ENCODE data around the gene SPAAR.
A peak's percentile ranks its signal among the peaks of the same experiment; 100 is the strongest.
"Not testable (repeated sequence)": the region's sequence is repeated elsewhere in the genome, so short reads cannot be mapped to it uniquely, and the experiment has no call there.

The SPAAR gene, protein sequence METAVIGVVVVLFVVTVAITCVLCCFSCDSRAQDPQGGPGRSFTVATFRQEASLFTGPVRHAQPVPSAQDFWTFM

DNA sequence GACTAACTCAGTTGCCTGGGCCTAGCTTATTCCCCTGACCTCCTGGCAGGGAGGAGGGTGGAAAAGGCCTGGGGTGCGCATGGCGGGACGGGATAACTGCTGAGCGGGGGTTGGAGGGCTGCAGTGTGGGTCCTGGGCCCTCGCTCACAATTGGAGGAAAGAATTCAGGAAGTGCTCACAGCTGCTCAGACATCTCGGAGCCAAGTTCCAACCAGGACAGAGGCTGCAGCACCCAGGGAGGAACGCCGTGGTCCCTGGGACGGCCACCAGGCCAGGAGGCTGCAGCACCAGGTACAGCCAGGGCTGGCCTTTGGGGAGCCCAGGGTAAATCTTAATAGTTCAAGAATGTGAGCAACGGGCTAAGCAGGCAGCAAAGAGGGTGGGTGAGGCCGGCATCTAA, at the start of gene SPAAR:
Gene SPAAR, plus strand, starts transcription at position 217 of the 400 bp plus-strand sequence. CDS start 974 bp downstream, outside the sequence.
- TF ChIP-seq POLR2A (IDR thresholded peaks at IDR 0.05; ENCODE audit: low read depth, low read length): no peak
- FAIRE-seq (no peak), DNase-seq (ENCODE audit: insufficient read length, low spot score) (no peak)

DNA sequence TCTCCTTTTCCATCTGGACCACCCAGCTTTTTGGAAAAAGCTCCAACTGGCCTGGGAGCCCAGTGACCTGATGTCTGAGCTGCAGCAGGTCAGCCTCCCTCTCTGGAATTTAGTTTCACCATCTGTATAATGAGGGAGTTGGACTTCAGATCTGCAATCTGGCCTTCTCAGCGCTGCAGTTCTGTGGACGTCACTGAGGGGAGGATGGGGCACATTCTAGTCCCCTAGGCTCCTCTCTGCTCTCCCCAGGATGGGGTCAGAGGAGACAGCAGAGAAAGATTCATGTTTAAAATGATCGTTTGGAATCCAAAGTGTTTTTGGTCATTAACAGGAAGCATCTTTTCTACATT, 49.3 kb upstream of the SPAAR start:
- no peak for DNase-seq (ENCODE audit: insufficient read length, low spot score)
- no peak for FAIRE-seq
- TF ChIP-seq POLR2A (IDR thresholded peaks at IDR 0.05; ENCODE audit: low read depth, low read length): no peak

DNA sequence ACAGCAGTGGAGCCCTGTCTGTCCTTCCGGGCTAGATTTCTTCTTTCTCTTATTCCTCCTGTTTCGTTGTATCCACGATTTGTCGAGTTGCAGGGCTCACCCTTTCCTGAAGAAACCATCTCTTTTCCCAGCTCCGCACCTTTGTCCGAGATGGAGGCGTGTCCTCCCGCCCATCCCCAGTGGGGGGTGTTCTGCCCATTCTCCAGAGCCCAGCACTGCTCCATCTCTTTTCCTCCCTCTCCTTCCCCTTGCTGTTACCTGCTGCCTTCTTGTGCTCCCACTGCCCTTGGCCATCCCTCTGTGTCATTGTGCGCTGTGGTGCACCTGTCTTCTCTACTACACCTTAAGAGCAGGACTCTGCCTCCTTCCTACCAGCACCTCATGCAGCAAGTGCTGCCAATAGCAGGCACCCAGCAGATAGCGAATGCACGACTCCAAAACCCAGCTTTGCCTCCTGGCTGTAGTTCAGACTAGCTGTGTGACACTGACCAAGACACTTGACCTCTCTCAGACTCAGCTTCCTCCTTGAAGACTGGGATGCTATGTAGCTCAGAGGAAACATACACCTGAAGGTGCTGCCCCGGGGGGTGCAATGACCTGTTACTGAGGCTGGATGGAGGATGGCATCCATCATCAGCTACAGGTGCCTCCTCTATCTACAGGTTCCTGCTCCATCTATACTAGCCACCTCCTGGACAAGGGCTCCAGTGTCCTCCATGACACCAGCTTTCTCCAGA, 48.0 kb upstream of the SPAAR start:
- no peak for FAIRE-seq
- no peak for DNase-seq (ENCODE audit: insufficient read length, low spot score)
- TF ChIP-seq POLR2A (IDR thresholded peaks at IDR 0.05; ENCODE audit: low read depth, low read length): no peak

DNA sequence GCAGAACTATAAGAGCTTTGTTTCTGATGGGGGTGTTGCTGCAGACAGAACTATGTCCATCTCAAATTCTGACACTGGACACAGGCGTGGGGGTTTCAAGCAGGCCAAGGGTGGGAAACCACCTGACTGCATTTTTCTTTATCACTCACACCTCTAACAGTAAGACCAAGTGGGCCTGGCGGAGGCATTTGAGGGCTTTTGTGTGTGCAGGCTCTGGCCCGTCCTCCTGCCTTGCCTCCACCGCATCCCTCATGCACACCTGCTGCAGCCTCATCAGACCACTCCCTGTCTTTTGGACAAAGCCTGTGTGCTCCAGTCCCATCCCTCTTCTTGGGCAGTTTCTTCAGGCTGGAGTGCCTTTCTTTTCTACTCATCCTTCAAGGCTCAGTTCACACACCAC, 47.0 kb upstream of the SPAAR start:
- FAIRE-seq (no peak), DNase-seq (ENCODE audit: insufficient read length, low spot score) (no peak)
- TF ChIP-seq POLR2A (IDR thresholded peaks at IDR 0.05; ENCODE audit: low read depth, low read length): no peak

DNA sequence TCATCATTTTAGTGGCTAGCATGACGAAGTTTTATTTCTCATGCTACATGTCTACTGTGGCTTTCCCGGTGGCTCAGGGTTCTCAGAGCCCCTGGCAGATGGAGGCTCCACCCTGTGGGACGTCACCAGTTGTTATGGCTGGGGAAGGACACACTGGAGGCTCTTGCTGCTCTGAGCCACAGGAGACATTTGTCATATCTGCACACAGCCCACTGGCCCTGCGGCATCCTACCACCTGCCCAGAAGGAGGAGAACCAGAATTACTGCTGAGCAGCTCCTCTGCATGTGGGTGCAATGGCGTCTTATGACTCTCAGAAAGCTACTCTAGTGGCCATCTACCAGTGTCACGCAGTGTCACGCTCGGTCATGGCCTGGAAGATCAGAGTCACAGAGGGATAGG, 45.7 kb upstream of the SPAAR start:
- no peak for DNase-seq (ENCODE audit: insufficient read length, low spot score)
- no peak for TF ChIP-seq POLR2A (IDR thresholded peaks at IDR 0.05; ENCODE audit: low read depth, low read length)
- no peak for FAIRE-seq

DNA sequence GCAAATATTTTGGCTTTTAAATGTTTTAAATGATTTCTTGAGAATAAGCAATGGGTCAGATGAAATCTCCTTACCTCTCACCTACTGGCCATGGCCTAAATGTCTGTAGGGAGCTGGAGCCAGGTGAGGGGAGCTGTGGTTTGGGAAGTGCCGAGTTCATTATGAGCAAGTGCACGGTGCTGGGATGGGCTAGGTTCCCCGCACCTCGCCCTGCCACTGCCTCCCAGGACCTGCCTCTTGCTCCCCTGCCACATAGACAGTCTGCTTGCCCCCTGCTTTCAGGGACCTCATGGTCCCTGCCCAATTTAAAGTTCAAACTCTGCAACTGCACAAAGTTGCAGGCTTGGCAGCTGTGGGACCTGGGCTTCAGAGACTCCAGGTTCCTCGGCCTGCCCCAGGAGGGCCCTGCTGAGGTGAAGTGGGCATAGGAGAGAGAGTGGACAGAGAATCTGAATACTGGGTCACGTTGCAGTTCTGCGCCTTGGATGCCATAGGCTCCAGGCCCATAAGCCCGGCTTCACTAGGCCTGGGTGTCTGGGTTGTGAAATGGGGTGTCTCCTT, 44.5 kb upstream of the SPAAR start:
- FAIRE-seq (no peak), DNase-seq (ENCODE audit: insufficient read length, low spot score) (no peak)
- no peak for TF ChIP-seq POLR2A (IDR thresholded peaks at IDR 0.05; ENCODE audit: low read depth, low read length)

DNA sequence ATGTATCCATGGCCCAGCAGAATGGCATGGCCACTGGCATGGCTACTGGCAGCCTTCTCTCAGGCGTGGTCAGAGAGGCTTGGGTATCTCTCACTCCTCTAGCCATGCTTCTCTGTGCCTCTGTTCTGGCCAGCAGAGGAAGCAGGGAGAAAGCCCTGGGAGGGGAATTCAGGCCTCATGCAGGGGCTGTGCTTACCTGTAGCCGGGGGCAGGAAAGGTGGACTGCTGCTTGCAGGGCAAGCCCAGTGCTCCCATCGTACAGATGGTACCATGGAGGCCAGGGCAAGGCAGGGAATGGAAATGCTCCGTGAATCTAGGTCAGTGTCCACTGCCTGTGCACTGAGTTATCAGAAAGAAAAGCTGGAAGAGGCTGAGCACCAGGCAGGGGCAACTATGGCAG, 41.8 kb upstream of the SPAAR start:
- TF ChIP-seq POLR2A (IDR thresholded peaks at IDR 0.05; ENCODE audit: low read depth, low read length): no peak
- DNase-seq (ENCODE audit: insufficient read length, low spot score) (no peak), FAIRE-seq (no peak)

DNA sequence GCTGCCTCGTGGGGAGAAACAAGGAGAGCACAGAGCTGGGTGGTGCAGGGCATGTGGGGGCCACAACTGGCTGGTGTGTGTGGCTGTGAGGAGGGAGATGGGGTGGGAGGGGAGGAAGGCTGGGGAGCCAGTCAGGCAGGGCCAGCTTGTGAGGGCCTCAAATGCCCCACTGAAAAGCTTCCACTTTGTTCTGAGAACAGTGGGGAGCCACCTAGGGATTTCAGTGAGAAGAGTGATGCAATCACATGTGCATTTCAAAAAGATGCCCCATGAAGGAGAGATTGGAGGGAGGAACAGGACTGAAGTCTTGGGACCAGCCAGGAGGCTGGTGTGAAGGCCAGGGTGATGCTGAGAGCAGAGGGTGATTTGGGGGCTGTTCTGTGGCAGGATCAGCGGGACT, 40.4 kb upstream of the SPAAR start:
- FAIRE-seq: no peak
- DNase-seq (ENCODE audit: insufficient read length, low spot score): no peak
- TF ChIP-seq POLR2A (IDR thresholded peaks at IDR 0.05; ENCODE audit: low read depth, low read length): no peak

DNA sequence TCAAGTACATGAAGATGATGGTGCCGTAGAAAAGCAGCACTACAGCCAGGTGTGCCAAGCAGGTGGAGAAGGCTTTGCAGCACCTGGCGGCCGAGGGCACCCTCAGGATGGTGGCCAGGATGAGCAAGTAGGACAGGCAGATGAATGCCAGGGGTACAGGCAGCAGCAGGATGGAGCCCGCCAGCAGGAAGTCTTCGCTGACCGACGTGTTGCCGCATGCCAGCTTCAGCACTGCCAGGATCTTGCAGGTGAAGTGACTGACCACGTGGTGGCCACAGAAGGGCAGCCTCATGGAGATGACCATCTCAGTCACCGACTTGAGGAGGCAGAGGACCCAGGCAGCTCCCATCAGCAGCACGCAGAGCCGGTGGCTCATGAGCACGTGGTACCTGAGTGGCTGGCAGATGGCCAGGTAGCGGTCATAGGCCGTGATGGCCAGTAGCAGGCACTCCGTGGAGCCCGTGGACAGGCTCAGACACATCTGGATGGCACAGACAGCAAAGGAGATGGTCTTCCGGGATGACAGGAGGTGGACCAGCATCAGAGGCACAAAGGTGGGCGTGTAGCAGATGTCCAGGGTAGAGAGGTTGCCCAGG, 39.6 kb upstream of the SPAAR start:
- FAIRE-seq (no peak), DNase-seq (ENCODE audit: insufficient read length, low spot score) (no peak)
- TF ChIP-seq POLR2A (IDR thresholded peaks at IDR 0.05; ENCODE audit: low read depth, low read length): no peak

DNA sequence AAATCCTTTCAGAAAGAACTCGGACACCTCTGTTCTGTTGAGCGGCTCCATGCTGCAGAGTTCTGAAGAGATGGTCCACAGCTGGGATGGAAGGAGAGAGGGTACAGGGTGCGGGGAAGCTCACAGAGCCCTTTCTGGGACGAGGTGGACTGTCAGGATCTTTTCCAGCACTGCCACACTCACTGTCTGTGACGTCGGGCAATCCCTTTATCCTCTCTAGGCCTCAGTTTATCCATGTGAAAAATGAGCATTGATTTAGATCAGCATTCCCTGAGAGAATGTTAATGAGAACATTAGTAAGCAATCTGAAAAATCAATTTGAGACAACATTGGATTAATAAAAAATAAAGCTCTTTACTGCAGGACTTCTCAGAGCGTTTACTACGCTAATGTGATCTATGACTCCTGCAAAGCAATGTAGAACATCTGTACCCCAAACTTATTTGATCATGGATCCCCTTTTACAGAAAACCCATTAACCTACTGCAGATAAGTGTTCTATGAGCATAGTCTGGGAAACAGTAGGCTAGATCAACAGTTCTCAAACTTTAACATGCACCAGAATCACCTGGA, 38.9 kb upstream of the SPAAR start, which contains the start of gene OR13J1:
Gene OR13J1, minus strand, starts transcription at position 51 of the 573 bp plus-strand sequence. Its CDS starts 0 bp downstream, at position 51.
- no peak for TF ChIP-seq POLR2A (IDR thresholded peaks at IDR 0.05; ENCODE audit: low read depth, low read length)
- FAIRE-seq: no peak
- DNase-seq (ENCODE audit: insufficient read length, low spot score): no peak

DNA sequence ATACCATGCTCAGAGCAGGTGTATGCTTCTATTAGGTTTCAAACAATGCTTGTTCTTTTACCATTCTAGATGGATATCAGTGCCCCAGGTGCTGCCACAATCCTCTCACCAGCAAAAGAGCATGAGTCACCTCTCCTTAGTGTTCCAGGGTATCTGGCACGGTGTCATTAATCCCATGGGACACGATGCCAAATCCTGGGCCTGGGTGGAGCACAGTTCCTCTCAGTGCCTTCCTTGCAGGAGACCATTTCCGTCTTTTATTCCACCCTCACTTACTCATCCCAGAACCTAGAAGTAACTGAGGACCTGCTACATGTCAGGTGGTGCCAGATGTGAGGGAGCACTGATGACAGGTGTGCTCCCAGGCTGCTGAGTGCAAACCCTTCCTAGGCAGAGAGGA, 37.7 kb upstream of the SPAAR start:
- FAIRE-seq (peak; percentile 64), DNase-seq (ENCODE audit: insufficient read length, low spot score) (peak; percentile 40)
- no peak for TF ChIP-seq POLR2A (IDR thresholded peaks at IDR 0.05; ENCODE audit: low read depth, low read length)

DNA sequence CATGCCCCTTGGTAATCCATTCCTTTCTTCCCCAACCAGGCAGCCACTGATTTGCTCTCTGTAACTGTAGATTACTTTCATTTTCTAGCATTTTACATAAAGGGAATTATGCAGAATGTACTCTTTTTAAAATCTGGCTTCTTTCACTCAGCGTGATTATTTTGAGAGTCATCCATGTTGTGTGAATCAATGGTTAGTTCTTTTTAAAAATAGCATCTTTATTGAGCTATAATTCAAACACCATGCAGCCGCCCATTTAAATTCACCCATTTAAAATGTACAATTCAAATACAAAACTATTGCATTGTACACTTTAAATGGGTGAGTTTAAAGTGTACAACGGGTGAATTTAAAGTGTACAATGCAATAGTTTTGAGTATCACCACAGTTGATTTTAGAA, 36.8 kb upstream of the SPAAR start:
- DNase-seq (ENCODE audit: insufficient read length, low spot score) (no peak), FAIRE-seq (no peak)
- no peak for TF ChIP-seq POLR2A (IDR thresholded peaks at IDR 0.05; ENCODE audit: low read depth, low read length)

DNA sequence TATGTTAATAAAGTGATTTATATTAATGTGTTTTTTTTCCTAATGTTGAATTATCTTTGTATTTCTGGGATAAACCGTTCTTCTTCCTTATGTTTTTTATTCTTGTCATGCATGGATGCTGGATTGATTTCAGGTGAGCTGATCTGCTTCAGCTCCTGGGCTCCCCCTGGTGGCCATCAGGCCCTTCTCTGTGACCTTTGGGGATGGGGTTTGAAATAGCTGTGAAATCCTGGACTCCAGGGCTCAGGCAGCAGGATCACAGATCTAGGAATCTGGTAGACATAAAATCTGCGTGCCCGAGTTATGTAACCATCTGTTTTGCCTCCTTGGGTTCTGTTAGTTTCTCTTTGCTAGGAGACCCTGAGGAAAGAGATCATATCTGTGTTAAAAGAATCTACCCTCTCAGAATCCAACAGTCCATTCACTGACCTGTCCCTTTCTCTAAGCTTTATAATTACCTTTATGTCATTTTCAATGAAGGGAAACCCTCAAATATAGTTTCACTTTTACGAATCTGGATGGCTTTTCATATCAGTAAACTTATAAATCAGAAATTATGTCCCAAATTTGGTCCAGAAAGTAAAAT, 26.9 kb upstream of the SPAAR start:
- DNase-seq (ENCODE audit: insufficient read length, low spot score) (no peak), FAIRE-seq (peak; percentile 94)
- no peak for TF ChIP-seq POLR2A (IDR thresholded peaks at IDR 0.05; ENCODE audit: low read depth, low read length)

DNA sequence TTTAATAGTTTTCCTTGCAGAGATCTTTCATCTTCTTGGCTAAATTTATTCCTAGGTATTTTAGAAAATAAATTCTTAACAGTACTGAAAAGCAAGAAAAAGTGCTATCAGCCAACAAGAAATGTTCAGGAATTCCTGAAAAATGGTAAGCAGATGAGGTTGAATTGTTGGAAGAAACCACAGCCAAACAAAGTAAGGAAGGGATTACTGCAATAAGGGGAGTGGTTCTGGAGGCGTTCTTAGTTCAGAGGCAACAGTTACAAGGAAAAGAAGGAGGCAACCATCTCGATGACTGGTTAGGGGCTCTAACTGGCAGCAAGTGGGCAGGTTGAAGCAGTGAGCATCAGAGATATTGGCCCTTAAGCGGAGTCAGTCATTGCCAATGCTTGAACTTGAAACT, 26.3 kb upstream of the SPAAR start:
- FAIRE-seq: no peak
- TF ChIP-seq POLR2A (IDR thresholded peaks at IDR 0.05; ENCODE audit: low read depth, low read length): no peak

DNA sequence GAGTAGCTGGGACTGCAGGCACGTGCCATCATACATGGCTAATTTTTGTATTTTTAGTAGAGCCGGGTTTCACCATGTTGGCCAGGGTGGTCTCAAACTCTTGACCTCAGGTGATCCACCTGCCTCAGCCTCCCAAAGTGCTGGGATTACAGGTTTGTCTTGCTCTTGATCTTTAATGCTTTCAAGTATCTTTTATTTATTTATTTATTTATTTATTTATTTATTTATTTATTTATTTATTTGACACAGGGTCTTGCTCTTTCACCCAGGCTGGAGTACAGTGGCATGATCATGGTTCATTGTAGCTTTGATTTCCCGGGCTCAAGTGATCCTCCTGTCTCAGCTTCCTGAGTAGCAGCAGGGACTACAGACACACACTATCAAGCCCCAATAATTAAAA, 24.4 kb upstream of the SPAAR start:
- FAIRE-seq: not testable (repeated sequence)

More for the DNA sequence above, 26.3 kb upstream of the SPAAR start:
- no peak for DNase-seq (ENCODE audit: insufficient read length, low spot score)

More for the DNA sequence above, 24.4 kb upstream of the SPAAR start:
- DNase-seq (ENCODE audit: insufficient read length, low spot score): not testable (repeated sequence)

Data from H54 (cell line).